Karpas-422 (cell line): Measurements from ENCODE around the gene CLEC1A. TPM values are rescaled to one million over a fixed set of nuclear protein-coding genes. Genes with fewer than 3 reads are reported as not detected.

ENCODE experiments used
- DNase-seq: peaks from one replicate; pipeline ENCODE4 v3.0.0-alpha.2; 2015
- H2AFZ ChIP-seq: fragments of 200-600 bp; sonication (generic); 2 replicates; pipeline ENCODE4 v1.6.1; 2014; ENCODE audit warnings: antibody characterized with exemption, low read length, mixed read lengths
- H3K27ac ChIP-seq: fragments of 200-600 bp; sonication (generic); 2 replicates; pipeline ENCODE4 v1.5.1; 2014; ENCODE audit warnings: mild to moderate bottlenecking, low read length, moderate library complexity
- H3K27me3 ChIP-seq: fragments of 200-600 bp; sonication (generic); 2 replicates; pipeline ENCODE4 v1.6.1; 2014; ENCODE audit warnings: low read length, mixed read lengths
- H3K36me3 ChIP-seq: fragments of 200-600 bp; sonication (generic); 2 replicates; pipeline ENCODE4 v1.6.1; 2014; ENCODE audit warnings: low read length, mixed read lengths; ENCODE audit not compliant: insufficient read depth
- H3K4me1 ChIP-seq: fragments of 200-600 bp; sonication (generic); 2 replicates; pipeline ENCODE4 v1.6.1; 2014; ENCODE audit warnings: mild to moderate bottlenecking, low read length, mixed read lengths
- H3K4me2 ChIP-seq: fragments of 200-600 bp; sonication (generic); 2 replicates; pipeline ENCODE4 v1.6.1; 2014; ENCODE audit warnings: low read length, low read depth, mild to moderate bottlenecking; ENCODE audit not compliant: poor library complexity, severe bottlenecking
- H3K4me3 ChIP-seq: fragments of 200-600 bp; sonication (generic); 2 replicates; pipeline ENCODE4 v1.5.1; 2014; ENCODE audit warnings: mild to moderate bottlenecking, antibody characterized with exemption, low read length, mixed read lengths
- H3K79me2 ChIP-seq: fragments of 200-600 bp; sonication (generic); 2 replicates; pipeline ENCODE4 v1.6.1; 2014; ENCODE audit warnings: mild to moderate bottlenecking, low read length, mixed read lengths
- H3K9ac ChIP-seq: fragments of 200-600 bp; sonication (generic); 2 replicates; pipeline ENCODE4 v1.6.0; 2014; ENCODE audit warnings: low read length
- H3K9me2 ChIP-seq: fragments of 200-600 bp; sonication (generic), shearing (Covaris generic); replicated peaks from 2 replicates; pipeline ENCODE4 v1.6.0; 2014; ENCODE audit warnings: mild to moderate bottlenecking, low read length, moderate library complexity; ENCODE audit not compliant: insufficient read depth
- H3K9me3 ChIP-seq: fragments of 300-700, 200-600 bp; sonication (generic); 2 replicates; pipeline ENCODE4 v1.6.1; 2014; ENCODE audit warnings: low read length, mixed read lengths
- H4K20me1 ChIP-seq: fragments of 200-600 bp; sonication (generic); 2 replicates; pipeline ENCODE4 v1.6.1; 2014; ENCODE audit warnings: mild to moderate bottlenecking, antibody characterized with exemption, low read length, low read depth; ENCODE audit not compliant: insufficient read depth
- total RNA-seq: library from RNA; depleted of rRNA; stranded (reverse); fragments of >200 nt; shearing (Covaris generic); gene quantifications from 2 replicates; pipeline ENCODE4 v1.2.3, GENCODE V29; 2014; ENCODE audit warnings: low replicate concordance

The CLEC1A gene
- total RNA-seq, 1 experiment from 2014 or later: not detected

DNA sequence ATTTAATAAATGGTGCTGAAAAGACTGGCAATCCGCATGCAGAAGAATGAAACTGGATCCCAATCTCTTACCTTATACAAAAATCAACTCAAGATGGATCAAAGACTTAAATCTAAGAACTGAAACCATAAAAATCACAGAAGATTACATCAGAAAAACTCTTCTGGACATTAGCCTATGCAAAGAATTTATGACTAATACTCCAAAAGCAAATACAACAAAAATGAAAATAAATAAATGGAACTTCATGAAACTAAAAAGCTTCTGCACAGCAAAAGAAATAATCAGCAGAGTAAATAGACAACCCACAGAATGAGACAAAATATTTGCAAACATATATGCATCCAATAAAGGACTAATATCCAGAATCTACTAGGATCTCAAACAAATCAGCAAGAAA is 14.3 kb upstream of the CLEC1A start:
- Histone ChIP-seq H3K9ac (no peak overlapping the region), H4K20me1 (no peaks in the 10 kb centered on the region), H2AFZ (no peak overlapping the region), H3K27me3 (no peaks in the 10 kb centered on the region), H3K9me2 (no peaks in the 10 kb centered on the region), H3K4me3 (no peak overlapping the region), H3K27ac (no peak overlapping the region), H3K4me2 (no peak overlapping the region), H3K4me1 (no peaks in the 10 kb centered on the region), H3K79me2 (no peaks in the 10 kb centered on the region), H3K9me3 (no peaks in the 10 kb centered on the region), H3K36me3 (no peaks in the 10 kb centered on the region)
- DNase-seq: no peak

DNA sequence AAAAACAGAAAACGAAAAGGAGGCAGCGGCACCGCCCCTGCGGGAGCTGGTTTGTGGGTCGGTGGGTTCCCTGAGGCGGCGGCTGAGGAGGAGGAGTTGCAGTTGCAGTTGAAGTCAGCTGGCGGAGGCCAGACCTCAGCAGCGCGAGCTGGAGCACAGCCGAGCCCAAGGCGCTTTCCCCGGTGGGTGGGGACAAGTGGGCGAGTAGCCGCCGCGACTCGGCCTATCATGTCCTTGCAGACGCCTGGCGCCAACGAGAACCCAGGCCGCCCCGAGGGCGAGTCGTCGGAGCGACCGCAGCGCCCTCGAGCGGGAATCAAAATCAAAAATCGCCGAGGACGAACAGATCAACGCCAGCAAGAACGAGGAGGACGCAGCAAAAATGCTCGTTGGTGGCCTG is 12.7 kb upstream of the CLEC1A start:
- H4K20me1 ChIP-seq: no peaks in the 10 kb centered on the region
- H3K27ac ChIP-seq: no peak overlapping the region
- no peak overlapping the region for H2AFZ ChIP-seq
- H3K9me2 ChIP-seq: no peaks in the 10 kb centered on the region
- no peaks in the 10 kb centered on the region for H3K9me3 ChIP-seq
- no peak for DNase-seq
- H3K4me3 ChIP-seq: no peak overlapping the region
- no peaks in the 10 kb centered on the region for H3K36me3 ChIP-seq
- H3K4me2 ChIP-seq: no peak overlapping the region
- no peaks in the 10 kb centered on the region for H3K79me2 ChIP-seq
- H3K9ac ChIP-seq: no peak overlapping the region
- H3K27me3 ChIP-seq: no peaks in the 10 kb centered on the region
- no peaks in the 10 kb centered on the region for H3K4me1 ChIP-seq

GRCh38 chr12:10110256-10110844 is 11.6 kb upstream of the CLEC1A start:
- Histone ChIP-seq H3K4me2 (no peak overlapping the region), H3K4me3 (no peak overlapping the region), H3K27ac (no peak overlapping the region), H3K36me3 (no peaks in the 10 kb centered on the region), H2AFZ (no peak overlapping the region), H3K9me2 (no peaks in the 10 kb centered on the region), H3K27me3 (no peaks in the 10 kb centered on the region), H3K9me3 (no peaks in the 10 kb centered on the region), H3K79me2 (no peaks in the 10 kb centered on the region), H4K20me1 (no peaks in the 10 kb centered on the region), H3K9ac (no peak overlapping the region), H3K4me1 (no peaks in the 10 kb centered on the region)
- DNase-seq: no peak

DNA sequence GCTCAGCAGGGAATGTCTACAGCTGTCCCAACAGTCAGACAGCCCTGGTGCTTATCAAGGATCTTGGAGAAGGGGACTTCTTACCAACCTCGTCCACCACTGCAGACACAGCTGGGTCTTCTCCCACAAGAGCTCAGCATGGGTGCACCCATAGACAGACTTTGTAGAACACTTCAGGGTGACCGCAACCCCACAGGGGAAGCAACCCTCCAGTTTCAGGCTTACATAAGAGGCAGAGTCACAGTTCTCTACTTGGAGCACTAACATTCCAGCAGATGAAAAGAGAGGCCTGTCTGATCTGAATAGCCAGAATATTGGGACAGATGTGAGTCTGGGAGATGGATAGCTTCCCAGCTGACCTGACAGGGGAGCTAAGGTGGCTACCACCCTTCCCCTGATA is 3.5 kb upstream of the CLEC1A start:
- Histone ChIP-seq H3K27me3 (no peaks in the 10 kb centered on the region), H3K27ac (no peak overlapping the region), H3K9me2 (no peaks in the 10 kb centered on the region), H3K79me2 (no peaks in the 10 kb centered on the region), H3K9ac (no peak overlapping the region), H3K9me3 (no peaks in the 10 kb centered on the region), H2AFZ (no peak overlapping the region), H3K36me3 (no peaks in the 10 kb centered on the region), H3K4me2 (no peak overlapping the region), H3K4me3 (no peak overlapping the region), H4K20me1 (no peaks in the 10 kb centered on the region), H3K4me1 (no peaks in the 10 kb centered on the region)
- DNase-seq: no peak

GRCh38 chr12:10101648-10102220 is 2.9 kb upstream of the CLEC1A start:
- Histone ChIP-seq H3K9me2 (no peaks in the 10 kb centered on the region), H3K4me1 (no peaks in the 10 kb centered on the region), H3K4me2 (no peak overlapping the region), H3K27ac (no peak overlapping the region), H4K20me1 (no peaks in the 10 kb centered on the region), H3K4me3 (no peak overlapping the region), H3K9me3 (no peaks in the 10 kb centered on the region), H2AFZ (no peak overlapping the region), H3K27me3 (no peaks in the 10 kb centered on the region), H3K36me3 (no peaks in the 10 kb centered on the region), H3K79me2 (no peaks in the 10 kb centered on the region), H3K9ac (no peak overlapping the region)
- no peak for DNase-seq

GRCh38 chr12:10101042-10101579 is 2.3 kb upstream of the CLEC1A start:
- no peak overlapping the region for H3K27ac ChIP-seq
- H2AFZ ChIP-seq: no peak overlapping the region
- H3K79me2 ChIP-seq: no peaks in the 10 kb centered on the region
- no peaks in the 10 kb centered on the region for H3K9me3 ChIP-seq
- no peaks in the 10 kb centered on the region for H3K36me3 ChIP-seq
- no peak overlapping the region for H3K4me2 ChIP-seq
- H3K4me3 ChIP-seq: no peak overlapping the region
- no peaks in the 10 kb centered on the region for H3K27me3 ChIP-seq
- H3K4me1 ChIP-seq: no peaks in the 10 kb centered on the region
- DNase-seq: no peak
- H3K9ac ChIP-seq: no peak overlapping the region
- H3K9me2 ChIP-seq: no peaks in the 10 kb centered on the region
- H4K20me1 ChIP-seq: no peaks in the 10 kb centered on the region

GRCh38 chr12:10097521-10097920 is 1.3 kb downstream of the CLEC1A start:
- H3K9me3 ChIP-seq: no peaks in the 10 kb centered on the region
- DNase-seq: no peak

GRCh38 chr12:10095971-10096370 is 2.8 kb downstream of the CLEC1A start:
- H3K4me2 ChIP-seq: no peak overlapping the region
- no peak for DNase-seq

More at GRCh38 chr12:10097521-10097920, 1.3 kb downstream of the CLEC1A start:
- Histone ChIP-seq H3K4me3 (no peak overlapping the region), H3K79me2 (no peaks in the 10 kb centered on the region), H2AFZ (no peak overlapping the region), H4K20me1 (no peaks in the 10 kb centered on the region), H3K27ac (no peak overlapping the region), H3K36me3 (no peaks in the 10 kb centered on the region), H3K4me1 (no peaks in the 10 kb centered on the region), H3K9me2 (no peaks in the 10 kb centered on the region), H3K27me3 (no peaks in the 10 kb centered on the region), H3K9ac (no peak overlapping the region), H3K4me2 (no peak overlapping the region)

More at GRCh38 chr12:10095971-10096370, 2.8 kb downstream of the CLEC1A start:
- H3K79me2 ChIP-seq: no peaks in the 10 kb centered on the region
- H3K9me2 ChIP-seq: no peaks in the 10 kb centered on the region
- no peak overlapping the region for H2AFZ ChIP-seq
- H3K27ac ChIP-seq: no peak overlapping the region
- no peaks in the 10 kb centered on the region for H3K4me1 ChIP-seq
- H4K20me1 ChIP-seq: no peaks in the 10 kb centered on the region
- no peaks in the 10 kb centered on the region for H3K27me3 ChIP-seq
- no peaks in the 10 kb centered on the region for H3K9me3 ChIP-seq
- no peak overlapping the region for H3K9ac ChIP-seq
- H3K4me3 ChIP-seq: no peak overlapping the region
- no peaks in the 10 kb centered on the region for H3K36me3 ChIP-seq
